ENCODE data around the gene TRIM65. TPM values are rescaled to one million over a fixed set of nuclear protein-coding genes. Genes with fewer than 3 reads are reported as not detected.

Gene TRIM65
- total and polyA plus RNA-seq, 2 of the 4 experiments (the other 2 are of a cell fraction): 7.9 to 10.6 TPM

DNA sequence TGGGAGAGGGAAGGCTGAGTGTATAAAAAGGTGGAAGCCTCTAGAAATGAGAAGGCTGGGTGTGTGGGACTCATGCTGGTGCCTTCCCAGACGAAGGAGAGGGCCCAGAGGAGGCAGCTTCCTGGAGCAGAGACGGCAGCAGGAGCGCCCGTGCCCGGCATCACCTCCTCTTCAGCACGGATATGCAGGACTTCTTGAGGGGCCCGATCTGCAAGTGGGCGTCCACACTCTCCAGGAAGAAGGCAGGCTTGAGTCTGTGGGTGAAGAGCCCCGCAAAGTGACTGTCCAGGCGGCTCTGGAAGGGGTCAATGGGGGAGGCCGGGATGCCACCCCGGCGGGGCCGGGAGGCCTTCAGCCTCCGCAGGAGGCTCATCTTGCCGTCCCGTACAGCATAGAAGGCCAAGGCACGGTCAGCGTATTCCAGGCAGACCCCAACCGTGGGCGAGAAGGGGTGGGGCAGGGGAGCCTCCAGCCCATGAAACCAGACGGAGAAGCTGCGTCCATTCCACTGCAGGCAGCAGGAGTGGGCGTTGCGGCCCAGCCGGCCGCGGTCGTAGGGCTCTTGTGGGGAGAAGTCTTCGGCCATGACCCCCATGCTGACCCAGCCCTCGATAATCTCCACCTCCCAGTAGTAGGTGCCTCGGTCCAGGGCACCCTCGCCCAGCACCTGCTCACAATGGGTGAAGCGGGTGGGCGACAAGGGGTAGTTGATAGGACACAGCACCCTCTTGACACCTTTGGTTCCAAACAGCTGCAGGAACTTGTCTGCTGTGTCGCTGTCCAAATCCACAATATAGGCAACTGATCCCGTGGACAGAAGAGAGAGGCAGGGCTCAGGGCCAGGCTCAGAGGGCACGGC lies 22.2 kb downstream of the TRIM65 start:
- H3K4me3 ChIP-seq (ENCODE audit: insufficient read depth, low read depth, low read length): no peak overlapping the region
- H3K27ac ChIP-seq (ENCODE audit: insufficient read depth, low read length): no peak overlapping the region
- H2AFZ ChIP-seq (replicated peaks; ENCODE audit: low read length, poor library complexity): no peak overlapping the region
- H4K91ac ChIP-seq (ENCODE audit: insufficient read depth, low read depth, low read length): no peak overlapping the region
- TF ChIP-seq CEBPB (IDR thresholded peaks at IDR 0.05; ENCODE audit: low read depth, low read length) (no peak), RCOR1 (IDR thresholded peaks at IDR 0.05; ENCODE audit: insufficient replicate concordance, low read length) (no peak), MXI1 (IDR thresholded peaks at IDR 0.05; ENCODE audit: borderline replicate concordance, low read depth, low read length) (no peak), MAZ (IDR thresholded peaks at IDR 0.05; ENCODE audit: borderline replicate concordance, low read depth, low read length) (no peak), NFE2L2 (IDR thresholded peaks at IDR 0.05; ENCODE audit: low read depth, low read length) (no peak), FOS (IDR thresholded peaks at IDR 0.05; ENCODE audit: low read depth, low read length) (no peak), RFX5 (IDR thresholded peaks at IDR 0.05; ENCODE audit: low read depth, low read length) (no peak), POLR2A (IDR thresholded peaks at IDR 0.05; ENCODE audit: low read depth, low read length) (no peak), RAD21 (IDR thresholded peaks at IDR 0.05; ENCODE audit: low read length) (no peak), BHLHE40 (IDR thresholded peaks at IDR 0.05; ENCODE audit: low read depth, low read length) (no peak), CHD1 (IDR thresholded peaks at IDR 0.05; ENCODE audit: low read depth, low read length) (no peak), MAFK (IDR thresholded peaks at IDR 0.05; ENCODE audit: low read depth, low read length) (no peak)
- TF ChIP-seq, protein P1, sequence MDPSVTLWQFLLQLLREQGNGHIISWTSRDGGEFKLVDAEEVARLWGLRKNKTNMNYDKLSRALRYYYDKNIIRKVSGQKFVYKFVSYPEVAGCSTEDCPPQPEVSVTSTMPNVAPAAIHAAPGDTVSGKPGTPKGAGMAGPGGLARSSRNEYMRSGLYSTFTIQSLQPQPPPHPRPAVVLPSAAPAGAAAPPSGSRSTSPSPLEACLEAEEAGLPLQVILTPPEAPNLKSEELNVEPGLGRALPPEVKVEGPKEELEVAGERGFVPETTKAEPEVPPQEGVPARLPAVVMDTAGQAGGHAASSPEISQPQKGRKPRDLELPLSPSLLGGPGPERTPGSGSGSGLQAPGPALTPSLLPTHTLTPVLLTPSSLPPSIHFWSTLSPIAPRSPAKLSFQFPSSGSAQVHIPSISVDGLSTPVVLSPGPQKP (IDR thresholded peaks at IDR 0.05; ENCODE audit: borderline replicate concordance, low read depth, low read length): no peak
- TF ChIP-seq, protein P2, sequence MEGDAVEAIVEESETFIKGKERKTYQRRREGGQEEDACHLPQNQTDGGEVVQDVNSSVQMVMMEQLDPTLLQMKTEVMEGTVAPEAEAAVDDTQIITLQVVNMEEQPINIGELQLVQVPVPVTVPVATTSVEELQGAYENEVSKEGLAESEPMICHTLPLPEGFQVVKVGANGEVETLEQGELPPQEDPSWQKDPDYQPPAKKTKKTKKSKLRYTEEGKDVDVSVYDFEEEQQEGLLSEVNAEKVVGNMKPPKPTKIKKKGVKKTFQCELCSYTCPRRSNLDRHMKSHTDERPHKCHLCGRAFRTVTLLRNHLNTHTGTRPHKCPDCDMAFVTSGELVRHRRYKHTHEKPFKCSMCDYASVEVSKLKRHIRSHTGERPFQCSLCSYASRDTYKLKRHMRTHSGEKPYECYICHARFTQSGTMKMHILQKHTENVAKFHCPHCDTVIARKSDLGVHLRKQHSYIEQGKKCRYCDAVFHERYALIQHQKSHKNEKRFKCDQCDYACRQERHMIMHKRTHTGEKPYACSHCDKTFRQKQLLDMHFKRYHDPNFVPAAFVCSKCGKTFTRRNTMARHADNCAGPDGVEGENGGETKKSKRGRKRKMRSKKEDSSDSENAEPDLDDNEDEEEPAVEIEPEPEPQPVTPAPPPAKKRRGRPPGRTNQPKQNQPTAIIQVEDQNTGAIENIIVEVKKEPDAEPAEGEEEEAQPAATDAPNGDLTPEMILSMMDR (conservative IDR thresholded peaks at IDR 0.05; ENCODE audit: low read depth, low read length): no peak
- BruUV-seq (replicated peaks): no TSS peak
- no peak overlapping the region for H4K5ac ChIP-seq (ENCODE audit: low read depth, low read length)
- H4K20me1 ChIP-seq (ENCODE audit: insufficient read depth, low read length): peaks cover 10% of the 10 kb centered on the region; the same call in 1 of the 2 replicates
- CTCF ChIA-PET: interaction anchor here (1.5 kb wide), 1 partner anchor 19 kb away, joined by 9 read pairs; the partner anchor contains the start of gene WBP2
- H3K9me3 ChIP-seq (ENCODE audit: control insufficient read depth, insufficient read depth, low read length): no peaks in the 10 kb centered on the region
- H3K9me1 ChIP-seq (ENCODE audit: insufficient read depth, low read length): peaks cover 11% of the 10 kb centered on the region
- H3K4me2 ChIP-seq (ENCODE audit: low read depth, low read length): no peak overlapping the region
- H3K36me3 ChIP-seq (ENCODE audit: control insufficient read depth, insufficient read depth, low read length): peaks cover 6% of the 10 kb centered on the region; the same call in 1 of the 2 replicates
- POLR2A ChIA-PET (ENCODE audit: unreplicated experiment): no interaction called here
- ATAC-seq (ENCODE audit: low read depth): no peak
- no peak overlapping the region for H3K56ac ChIP-seq (ENCODE audit: extremely low read depth, insufficient read depth, low read length)
- in situ Hi-C loops (cut with MboI; ENCODE audit: low sequenced_read_pairs) (no loop called here), dilution Hi-C loops (cut with HindIII; ENCODE audit: low sequenced_read_pairs, unreplicated experiment) (no loop called here), intact Hi-C loops (cut with micrococcal nuclease) (loop anchor here (10.0 kb wide), 1 partner anchor 90 kb away; the partner anchor contains the start of gene UNK)
- no peak overlapping the region for H3K18ac ChIP-seq (ENCODE audit: low read depth, low read length)
- H2BK120ac ChIP-seq (ENCODE audit: low read depth, low read length): no peak overlapping the region
- DNase-seq: no peak
- no peak overlapping the region for H4K8ac ChIP-seq (ENCODE audit: low read depth in 2 of 2, low read length in 2 of 2)
- no peak overlapping the region for H2BK20ac ChIP-seq (ENCODE audit: low read depth, low read length)
- H2AK5ac ChIP-seq (ENCODE audit: low read depth, low read length): peak overlapping the region; percentile 20
- H3K9ac ChIP-seq (ENCODE audit: low read depth, low read length): no peak overlapping the region
- no peak overlapping the region for H2AK9ac ChIP-seq (replicated peaks; ENCODE audit: low read depth, low read length, poor library complexity)
- H3K14ac ChIP-seq (replicated peaks; ENCODE audit: low read depth, low read length): no peak overlapping the region
- peaks cover 35% of the 10 kb centered on the region for H3K4me1 ChIP-seq (ENCODE audit: control insufficient read depth, insufficient read depth, low read length)
- no peak overlapping the region for H2BK5ac ChIP-seq (ENCODE audit: low read depth, low read length, poor library complexity, severe bottlenecking)
- peaks cover 5 to 42% of the 10 kb centered on the region in 2 experiments; a peak in 3 of 4 replicates for H3K79me1 ChIP-seq (ENCODE audit: low read depth in 1 of 2, low read length in 2 of 2)
- 99% methylated on average over 14 of the region's 38 CpGs; no CpG with 5 or more reads in 1 of the 2 experiments for WGBS, 2 experiments (ENCODE audit: extremely low coverage in 2 of 2, insufficient read length in 1 of 2)
- no peak overlapping the region for H3K4ac ChIP-seq (ENCODE audit: low read depth, low read length)
- H2BK15ac ChIP-seq (ENCODE audit: low read depth, low read length): no peak overlapping the region
- no peaks in the 10 kb centered on the region; the same call in 1 of the 2 replicates for H3K27me3 ChIP-seq (ENCODE audit: control insufficient read depth, insufficient read depth, low read length)
- H3K23ac ChIP-seq (ENCODE audit: low read depth, low read length): no peak overlapping the region

All from IMR-90 (cell line).